ENCODE results near the gene LCE1B.

Gene LCE1B

DNA sequence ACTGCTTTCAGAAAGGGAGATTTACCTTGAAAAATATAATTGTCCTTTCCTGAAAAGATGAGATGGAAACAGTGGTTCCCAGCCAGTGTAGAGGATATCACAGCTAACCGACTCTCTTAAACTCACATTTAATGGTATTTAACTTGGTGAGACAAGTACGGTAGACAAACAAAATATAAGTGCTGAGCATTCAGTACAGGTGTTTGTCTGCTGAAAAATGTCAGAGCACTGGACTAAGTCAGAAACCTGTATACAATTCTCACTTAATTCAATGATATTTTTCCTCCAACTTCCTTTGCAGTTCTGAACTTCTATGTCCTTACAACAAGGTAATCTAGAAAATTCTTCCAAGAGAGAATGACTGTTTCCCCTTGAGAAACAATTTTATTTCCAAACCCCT, at the start of gene LCE1B:
Gene LCE1B, plus strand, starts transcription at position 301 of the 400 bp plus-strand sequence. CDS start 476 bp downstream, outside the sequence.
- no peak for DNase-seq

DNA sequence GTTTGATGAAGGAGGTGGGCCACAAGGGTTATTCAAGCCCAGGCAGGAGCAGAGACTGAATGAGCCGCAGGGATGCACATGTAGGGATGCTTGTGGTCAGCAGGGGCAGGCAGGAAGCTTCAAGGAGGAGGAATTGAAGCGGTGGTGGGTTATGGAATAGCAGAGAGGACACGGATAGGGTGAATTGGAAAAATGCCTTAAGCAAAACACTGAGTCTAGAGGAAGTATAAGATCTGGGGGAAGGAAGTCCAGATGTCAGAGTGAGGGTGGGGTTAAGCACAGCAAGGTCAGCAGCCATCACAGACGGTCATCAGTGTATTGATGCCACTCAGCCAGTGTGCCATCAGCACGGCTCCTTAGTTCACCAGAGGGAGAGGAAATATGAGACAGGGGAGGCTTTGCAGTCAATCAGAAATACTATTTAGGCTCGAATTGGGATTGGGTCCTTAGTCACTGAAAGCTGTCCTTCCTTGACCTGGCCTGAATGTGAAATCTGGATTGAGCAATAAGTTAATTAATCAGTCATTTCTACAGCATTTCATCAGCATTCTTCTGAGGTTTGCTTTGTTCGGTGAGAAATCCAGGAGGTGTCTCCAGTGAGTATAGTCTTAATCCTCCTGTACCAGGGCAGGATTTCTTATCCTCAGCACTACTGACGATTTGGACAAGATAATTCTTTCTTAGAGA, 42.8 kb upstream of the LCE1B start:
- no peak for DNase-seq

DNA sequence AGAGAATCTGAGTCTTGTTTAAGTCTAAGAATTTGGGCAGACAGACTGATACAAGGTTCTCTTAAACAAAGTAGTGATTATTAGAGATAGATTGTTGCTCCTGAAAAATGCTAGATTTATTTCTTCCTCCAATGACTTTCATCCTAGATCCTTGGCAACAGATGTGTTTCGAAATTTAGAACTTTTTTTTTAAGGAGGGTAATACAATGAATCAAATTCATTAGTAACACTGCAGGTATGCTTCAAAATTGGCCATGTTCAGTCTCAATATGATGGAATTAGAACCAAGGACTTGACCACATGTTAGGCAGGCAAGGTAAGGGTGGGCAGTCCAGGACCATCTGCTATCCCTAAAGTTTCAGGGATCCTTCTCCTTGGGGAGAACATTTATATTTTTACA, 41.4 kb upstream of the LCE1B start:
- no peak for DNase-seq

DNA sequence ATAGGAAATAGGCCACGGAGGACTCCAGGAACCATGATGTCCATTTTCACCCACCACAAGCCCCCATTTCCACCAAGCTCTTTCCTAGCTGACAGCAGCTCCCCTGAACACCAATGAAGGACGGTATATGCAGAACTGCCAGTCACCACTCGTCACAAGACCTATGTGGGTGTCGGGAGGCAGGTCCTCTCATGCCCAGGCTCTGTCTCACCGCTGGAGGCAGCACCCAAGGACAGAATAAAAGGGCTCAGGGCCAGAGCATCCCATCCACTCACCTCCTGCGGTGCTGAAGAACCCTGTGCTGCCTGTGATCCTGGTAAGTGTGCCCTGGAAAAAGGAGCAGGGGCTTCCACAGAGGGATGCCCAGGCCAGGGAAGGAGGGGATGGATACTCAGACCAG, 36.9 kb upstream of the LCE1B start, which contains the start of gene LCE1F:
Gene LCE1F, plus strand, starts transcription at position 266 of the 400 bp plus-strand sequence. CDS start 1,232 bp downstream, outside the sequence.
- no peak for DNase-seq

GRCh38 chr1:152776361-152776760, 35.4 kb upstream of the LCE1B start:
- DNase-seq, result no peak

- no peak for DNase-seq
Measured at GRCh38 chr1:152777510-152778137, 34.1 kb upstream of the LCE1B start.

DNA sequence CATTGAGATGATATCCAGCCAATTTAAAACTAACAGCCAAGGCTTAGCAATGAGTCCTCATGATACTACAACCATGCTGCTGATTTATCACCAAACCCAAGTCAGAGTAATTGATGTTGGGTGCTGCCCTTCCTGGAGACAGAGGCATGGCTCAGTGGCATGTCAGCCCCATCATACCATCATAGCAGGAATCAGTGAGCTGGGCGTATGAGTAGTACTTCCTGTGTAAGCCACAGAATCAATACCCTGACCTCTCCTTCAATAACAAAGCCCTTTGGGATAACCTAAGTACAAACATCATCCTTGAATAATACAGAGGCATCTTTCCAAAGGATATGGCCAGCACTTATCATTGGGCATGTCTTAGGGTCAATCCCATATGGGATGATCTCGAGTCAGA, 28.7 kb upstream of the LCE1B start:
- DNase-seq, result no peak

GRCh38 chr1:152786077-152786476, 25.7 kb upstream of the LCE1B start, which contains the start of gene LCE1E:
LCE1E (plus strand) TSS chr1:152786257; CDS start chr1:152787300, 1,043 bp downstream.
- DNase-seq, result no peak

- DNase-seq, result no peak
Measured at GRCh38 chr1:152795686-152796085, 16.1 kb upstream of the LCE1B start.

DNA sequence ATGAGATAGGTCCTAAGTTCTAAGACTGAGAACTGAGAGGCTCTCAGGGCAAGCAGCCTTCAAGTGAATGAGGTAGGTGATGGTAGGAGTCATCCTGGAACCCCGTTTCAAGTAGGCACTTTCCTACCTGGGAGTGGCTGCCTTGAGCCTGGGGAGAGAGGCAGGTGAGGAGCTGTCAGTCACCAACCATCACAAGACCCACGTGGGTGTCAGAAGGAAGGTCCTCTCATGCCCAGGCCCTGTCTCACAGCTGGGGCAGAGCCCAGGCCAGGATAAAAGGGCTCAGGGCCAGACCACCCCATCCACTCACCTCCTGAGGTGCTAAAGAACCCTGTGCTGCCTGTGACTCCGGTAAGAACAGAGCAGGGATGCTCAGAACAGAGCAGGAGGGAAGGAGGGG, 15.3 kb upstream of the LCE1B start, which contains the start of gene LCE1D:
Gene LCE1D, plus strand, starts transcription at position 301 of the 400 bp plus-strand sequence. CDS start 1,074 bp downstream, outside the sequence.
- no peak for DNase-seq

DNA sequence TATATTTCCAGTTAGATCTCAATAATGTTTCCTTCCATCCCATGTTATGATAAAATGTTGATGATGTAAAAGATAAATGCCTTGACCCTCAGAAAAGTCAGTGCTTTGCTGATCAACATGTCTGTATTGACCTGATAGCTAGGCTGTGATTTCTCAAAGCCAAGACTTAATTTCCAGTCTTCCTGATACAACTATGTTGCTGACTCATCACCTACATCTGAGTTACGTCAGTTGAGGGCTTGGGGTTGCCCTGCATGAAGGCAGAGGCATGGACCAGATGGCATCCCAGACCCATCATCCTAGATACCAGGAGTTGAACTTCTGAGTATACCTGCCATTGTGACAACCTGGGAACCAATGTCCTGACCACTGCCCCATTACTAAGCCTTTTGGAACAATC, 10.4 kb upstream of the LCE1B start:
- no peak for DNase-seq

DNA sequence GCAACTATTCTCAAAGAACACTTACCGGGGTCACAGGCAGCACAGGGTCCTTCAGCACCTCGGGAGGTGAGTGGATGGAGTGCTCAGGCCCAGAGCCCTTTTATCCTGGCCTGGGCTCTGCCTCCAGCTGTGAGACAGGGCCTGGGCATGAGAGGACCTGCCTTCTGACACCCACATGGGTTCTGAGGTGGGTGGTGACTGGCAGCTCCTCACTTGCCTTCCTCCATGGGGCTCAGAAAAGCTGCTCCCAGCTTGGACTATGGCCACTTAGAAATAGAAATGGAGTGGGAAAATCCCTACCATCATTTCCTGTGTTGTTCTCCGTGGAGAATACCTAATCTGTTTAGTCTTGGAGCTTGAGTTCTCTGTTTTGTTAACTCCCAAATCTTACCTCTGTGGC, 5.2 kb upstream of the LCE1B start, which contains the start of gene LCE1C:
Gene LCE1C, minus strand, starts transcription at position 76 of the 400 bp plus-strand sequence. CDS start 1,173 bp downstream, outside the sequence.
- no peak for DNase-seq

DNA sequence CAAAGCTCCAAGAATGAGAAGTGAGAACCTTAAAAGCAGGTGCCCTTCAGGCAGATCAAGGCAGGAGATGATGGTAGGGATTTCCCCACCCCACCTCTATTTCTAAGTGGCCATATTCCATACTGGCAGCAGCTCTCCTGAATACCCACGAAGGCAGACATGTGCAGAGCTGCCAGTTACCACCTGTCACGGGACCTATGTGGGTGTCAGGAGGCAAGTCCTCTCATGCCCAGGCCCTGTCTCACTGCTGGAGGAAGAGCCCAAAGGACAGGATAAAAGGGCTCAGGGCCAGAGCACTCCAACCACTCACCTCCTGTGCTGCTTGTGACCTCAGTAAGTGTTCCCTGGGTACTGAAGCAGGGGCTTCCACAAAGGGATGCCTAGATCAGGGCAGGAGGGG, 721 bp upstream of the LCE1B start:
- DNase-seq, result no peak

DNA sequence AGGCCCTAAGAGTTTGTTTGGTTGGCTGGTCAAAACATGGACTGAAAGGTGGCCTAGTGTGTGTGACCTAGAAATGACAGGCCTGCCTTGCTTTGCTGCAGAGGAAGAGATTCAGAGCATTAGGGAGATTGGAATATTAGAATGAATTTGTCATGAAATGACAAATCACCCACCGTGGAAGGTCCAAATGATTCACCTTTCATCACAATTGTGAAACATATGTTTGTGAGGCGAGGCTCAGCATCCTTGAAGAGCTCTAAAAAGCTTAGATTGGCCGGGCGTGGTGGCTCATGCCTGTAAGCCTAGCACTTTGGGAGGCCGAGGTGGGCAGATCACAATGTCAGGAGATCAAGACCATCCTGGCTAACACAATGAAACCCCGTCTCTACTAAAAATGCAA, 5.5 kb downstream of the LCE1B start:
- DNase-seq, result no peak

DNA sequence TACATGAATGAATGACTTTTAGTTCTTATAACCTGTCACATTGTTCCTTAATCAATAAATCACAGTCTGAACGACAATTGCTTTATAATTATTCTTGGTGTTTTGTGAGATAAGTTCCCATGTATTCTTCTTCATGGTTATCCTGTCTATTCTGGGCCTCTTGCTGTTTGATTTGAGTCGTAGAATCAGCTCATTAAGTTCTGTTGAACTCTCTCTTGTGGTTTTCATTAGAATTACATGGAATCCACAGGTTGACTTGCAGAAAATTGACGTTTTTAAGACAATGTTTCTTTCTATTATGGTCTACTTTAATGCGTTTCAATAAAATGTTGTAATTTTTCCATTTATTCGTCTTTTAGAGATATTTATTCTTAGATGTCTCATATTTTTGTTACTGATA, 11.5 kb downstream of the LCE1B start:
- DNase-seq, result no peak

DNA sequence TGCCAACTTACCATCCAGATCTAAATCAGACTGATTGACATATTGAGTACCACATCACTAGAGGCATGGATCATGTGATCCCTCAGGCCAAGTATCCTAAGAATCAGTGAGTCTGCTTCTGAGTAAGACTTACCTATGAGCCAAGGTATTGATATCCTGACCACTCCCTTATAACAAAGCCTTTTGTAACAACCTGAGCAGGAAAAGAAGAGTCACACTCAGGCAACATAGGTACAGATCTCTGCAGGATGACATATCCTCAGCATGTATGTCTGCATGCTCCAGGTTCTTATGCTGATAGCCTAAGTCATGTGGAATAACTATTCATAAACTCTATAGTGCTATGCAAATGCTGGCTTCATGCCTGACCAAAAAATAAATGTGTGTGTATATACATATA, 13.2 kb downstream of the LCE1B start:
- DNase-seq, result no peak

DNA sequence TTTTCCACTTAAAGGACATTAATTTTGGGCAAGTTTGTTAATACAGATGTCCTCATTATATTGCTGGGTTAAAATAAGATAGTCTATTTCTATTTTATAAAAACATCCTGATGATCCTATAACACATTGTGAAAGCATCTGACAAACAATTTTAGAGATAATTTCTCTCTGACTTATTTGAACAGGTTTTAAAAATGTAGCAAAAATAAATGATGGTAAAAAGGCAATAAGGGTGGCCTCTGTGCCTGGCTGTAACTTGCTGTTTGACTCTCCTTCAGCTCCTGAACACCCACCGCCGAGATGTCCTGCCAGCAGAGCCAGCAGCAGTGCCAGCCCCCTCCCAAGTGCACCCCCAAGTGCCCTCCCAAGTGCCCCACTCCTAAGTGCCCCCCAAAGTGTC, 15.4 kb downstream of the LCE1B start, which contains the start of gene LCE1A:
Gene LCE1A, plus strand, starts transcription at position 301 of the 400 bp plus-strand sequence. Its CDS starts 0 bp downstream, at position 301.
- DNase-seq, result no peak

- no peak for DNase-seq
Measured at GRCh38 chr1:152836870-152837269, 25.1 kb downstream of the LCE1B start.

DNA sequence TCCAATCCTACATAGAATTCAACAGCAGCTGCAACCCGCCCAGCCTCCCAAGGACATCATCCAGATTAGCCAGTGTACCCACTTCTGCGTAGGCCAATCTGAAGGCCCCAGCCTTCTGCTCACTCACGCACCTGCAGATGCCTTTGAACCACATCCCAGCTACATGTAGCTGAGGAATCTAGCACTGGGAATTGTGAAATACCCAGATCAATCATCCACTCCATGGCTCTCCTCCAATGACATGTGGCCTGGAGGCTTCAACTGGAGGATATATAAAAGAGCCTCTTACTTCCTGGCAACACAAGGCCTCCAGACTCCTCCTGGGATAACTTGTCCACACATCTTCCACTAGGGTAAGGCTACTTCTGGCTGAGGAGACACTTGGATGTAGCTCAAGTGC, 30.8 kb downstream of the LCE1B start, which contains the start of gene LCE6A:
Gene LCE6A, plus strand, starts transcription at position 301 of the 400 bp plus-strand sequence. CDS start 665 bp downstream, outside the sequence.
- no peak for DNase-seq

DNA sequence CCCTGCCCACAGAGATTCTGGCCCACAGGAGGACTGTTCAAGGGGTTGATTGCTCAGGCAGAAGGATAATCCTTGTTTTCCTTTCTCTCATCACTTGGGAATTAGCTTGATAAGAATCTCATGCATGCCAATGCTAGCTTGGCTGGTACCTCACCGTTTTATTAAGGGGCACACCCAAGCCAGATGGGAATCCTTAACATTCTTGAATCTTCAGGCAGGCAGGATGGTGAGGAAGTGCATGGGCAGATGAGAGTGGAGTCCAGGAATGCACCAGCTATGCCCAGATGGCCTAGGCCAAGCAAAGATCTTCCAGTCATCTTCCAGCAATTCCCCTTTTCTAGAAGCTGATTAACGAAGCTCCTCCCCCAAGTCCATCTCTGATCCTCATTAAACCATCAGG, 43.9 kb downstream of the LCE1B start:
- no peak for DNase-seq

DNA sequence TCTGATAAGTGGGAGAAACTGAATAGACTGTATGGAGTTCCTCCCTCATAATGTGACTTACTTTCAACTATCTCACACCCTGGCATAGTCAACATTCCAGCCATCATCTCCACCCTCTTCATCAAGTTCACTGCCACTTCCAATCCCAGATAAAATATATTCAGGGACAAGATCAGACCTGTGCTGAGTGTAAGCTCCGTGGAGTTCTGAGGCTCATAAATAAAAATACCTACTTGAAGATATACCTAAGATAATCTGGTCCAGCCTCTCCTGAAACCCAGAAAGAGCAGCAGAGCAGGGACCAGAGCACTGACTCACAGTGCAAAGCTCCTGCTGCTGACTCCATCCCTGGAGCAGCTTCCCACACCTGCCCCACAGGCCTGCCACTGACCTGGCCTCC, 46.3 kb downstream of the LCE1B start:
- DNase-seq, result no peak

DNA sequence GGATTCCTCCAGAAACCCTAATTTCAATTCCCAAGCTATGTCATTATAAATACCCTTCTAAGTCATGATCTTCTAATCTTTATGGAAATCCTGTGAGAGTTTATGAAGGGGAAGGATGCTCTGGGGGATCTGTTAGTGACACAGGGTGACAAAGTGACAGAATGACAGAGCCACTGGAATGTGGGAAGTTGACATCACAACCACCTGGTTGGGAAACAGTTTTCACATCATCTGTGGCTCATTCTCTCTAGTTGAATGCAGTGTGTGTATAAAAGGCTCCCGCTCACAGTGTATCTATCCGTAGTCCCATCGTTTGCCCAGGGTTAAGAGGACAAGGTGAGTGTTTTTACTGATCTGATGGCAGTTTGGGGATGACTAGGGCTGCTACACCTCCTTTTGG, 47.9 kb downstream of the LCE1B start, which contains the start of gene LCE7A:
Gene LCE7A, plus strand, starts transcription at position 301 of the 400 bp plus-strand sequence. CDS start 702 bp downstream, outside the sequence.
- no peak for DNase-seq

DNA sequence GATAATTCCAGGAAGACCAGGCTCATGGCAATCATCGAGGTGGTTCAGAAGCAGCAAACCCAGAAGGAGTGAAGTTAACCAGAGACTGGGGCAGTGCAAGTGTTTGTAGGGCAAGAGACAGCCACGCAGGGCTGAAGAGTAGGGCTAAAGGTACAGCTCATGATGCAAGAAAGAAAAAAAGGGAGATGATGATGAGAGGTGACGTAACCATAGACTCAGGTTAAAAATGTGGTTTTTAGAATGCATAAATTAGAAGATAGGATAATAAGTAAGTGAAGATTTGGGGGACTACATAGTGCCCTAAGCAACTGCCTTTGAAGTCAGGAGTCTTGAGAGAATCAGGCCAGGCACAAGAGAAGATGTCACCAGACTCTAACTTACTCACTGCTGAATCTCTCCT, 48.4 kb downstream of the LCE1B start:
- DNase-seq, result no peak

GRCh38 chr1:152861374-152861773, 49.6 kb downstream of the LCE1B start:
- no peak for DNase-seq

All from midbrain (tissue), 1 donor.